ENCODE measurements around the gene EXOSC7.

EXOSC7 gene

GRCh38 chr3:44931791-44932190 lies 44.3 kb upstream of the EXOSC7 start:
- no peak for DNase-seq (ENCODE audit: extremely low read depth, insufficient read length)
- TF ChIP-seq, protein P1, sequence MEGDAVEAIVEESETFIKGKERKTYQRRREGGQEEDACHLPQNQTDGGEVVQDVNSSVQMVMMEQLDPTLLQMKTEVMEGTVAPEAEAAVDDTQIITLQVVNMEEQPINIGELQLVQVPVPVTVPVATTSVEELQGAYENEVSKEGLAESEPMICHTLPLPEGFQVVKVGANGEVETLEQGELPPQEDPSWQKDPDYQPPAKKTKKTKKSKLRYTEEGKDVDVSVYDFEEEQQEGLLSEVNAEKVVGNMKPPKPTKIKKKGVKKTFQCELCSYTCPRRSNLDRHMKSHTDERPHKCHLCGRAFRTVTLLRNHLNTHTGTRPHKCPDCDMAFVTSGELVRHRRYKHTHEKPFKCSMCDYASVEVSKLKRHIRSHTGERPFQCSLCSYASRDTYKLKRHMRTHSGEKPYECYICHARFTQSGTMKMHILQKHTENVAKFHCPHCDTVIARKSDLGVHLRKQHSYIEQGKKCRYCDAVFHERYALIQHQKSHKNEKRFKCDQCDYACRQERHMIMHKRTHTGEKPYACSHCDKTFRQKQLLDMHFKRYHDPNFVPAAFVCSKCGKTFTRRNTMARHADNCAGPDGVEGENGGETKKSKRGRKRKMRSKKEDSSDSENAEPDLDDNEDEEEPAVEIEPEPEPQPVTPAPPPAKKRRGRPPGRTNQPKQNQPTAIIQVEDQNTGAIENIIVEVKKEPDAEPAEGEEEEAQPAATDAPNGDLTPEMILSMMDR (IDR thresholded peaks at IDR 0.05; ENCODE audit: insufficient read depth, low read length, poor library complexity, severe bottlenecking): no peak
- peaks cover 21% of the 10 kb centered on the region for H3K36me3 ChIP-seq (ENCODE audit: control insufficient read depth, insufficient read depth, low read length)
- H3K4me3 ChIP-seq (replicated peaks; ENCODE audit: low read depth, low read length): no peak overlapping the region
- H3K27me3 ChIP-seq (replicated peaks; ENCODE audit: control insufficient read depth, insufficient read depth, low read length): no peaks in the 10 kb centered on the region

GRCh38 chr3:44932271-44932670 lies 43.8 kb upstream of the EXOSC7 start:
- Histone ChIP-seq H3K4me3 (replicated peaks; ENCODE audit: low read depth, low read length) (no peak overlapping the region), H3K27me3 (replicated peaks; ENCODE audit: control insufficient read depth, insufficient read depth, low read length) (no peaks in the 10 kb centered on the region), H3K36me3 (ENCODE audit: control insufficient read depth, insufficient read depth, low read length) (peaks cover 21% of the 10 kb centered on the region)
- DNase-seq (ENCODE audit: extremely low read depth, insufficient read length): no peak
- TF ChIP-seq, protein P1 (IDR thresholded peaks at IDR 0.05; ENCODE audit: insufficient read depth, low read length, poor library complexity, severe bottlenecking): no peak

DNA sequence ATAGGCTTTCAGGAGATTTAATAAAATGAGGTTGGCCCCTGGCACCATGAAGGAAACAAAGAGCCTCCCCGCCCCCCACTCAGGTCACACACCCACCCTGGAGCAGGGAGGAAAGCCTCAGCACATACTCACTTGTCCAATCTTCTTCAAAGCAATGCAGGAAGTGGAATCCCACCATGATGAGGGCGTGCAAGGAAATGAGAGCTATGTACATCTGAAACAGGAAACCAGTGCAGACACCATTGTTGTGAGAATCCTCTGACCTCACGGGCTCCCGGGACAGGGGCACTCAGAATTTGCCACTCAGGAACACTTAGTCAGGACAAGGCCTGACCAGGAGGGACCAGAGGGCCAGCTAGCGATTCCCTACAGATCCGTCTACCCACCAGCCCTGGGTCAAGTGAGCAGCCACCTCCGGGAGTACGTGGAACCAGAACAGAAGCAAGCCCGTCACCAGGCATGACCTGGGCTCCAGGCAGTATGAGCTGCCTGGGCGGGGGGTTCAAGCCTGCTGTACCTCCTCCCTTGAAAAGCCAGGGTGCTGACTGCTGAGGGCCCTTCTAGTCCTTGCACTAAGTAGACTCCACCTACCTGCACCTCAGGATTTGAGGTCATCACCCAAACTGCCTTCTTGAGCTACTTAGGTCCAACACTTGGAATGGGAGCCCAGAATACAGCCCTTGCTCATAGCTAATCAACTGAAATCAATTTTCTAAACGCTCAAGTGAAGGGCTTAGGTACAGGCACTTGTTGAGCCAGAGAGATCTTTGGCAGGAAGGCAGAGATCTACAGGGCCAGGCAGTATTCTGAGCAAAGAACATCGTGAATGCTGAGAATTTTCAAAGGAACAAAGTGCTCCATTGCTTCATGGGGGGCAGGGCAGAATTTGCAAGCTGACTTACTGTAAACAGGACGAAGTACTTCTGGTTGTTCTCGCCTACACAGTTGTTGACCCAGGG lies 42.8 kb upstream of the EXOSC7 start:
- Histone ChIP-seq H3K27me3 (replicated peaks; ENCODE audit: control insufficient read depth, insufficient read depth, low read length) (no peaks in the 10 kb centered on the region), H3K36me3 (ENCODE audit: control insufficient read depth, insufficient read depth, low read length) (peaks cover 19% of the 10 kb centered on the region), H3K4me3 (replicated peaks; ENCODE audit: low read depth, low read length) (no peak overlapping the region)
- TF ChIP-seq, protein P1 (IDR thresholded peaks at IDR 0.05; ENCODE audit: insufficient read depth, low read length, poor library complexity, severe bottlenecking): no peak
- no peak for DNase-seq (ENCODE audit: extremely low read depth, insufficient read length)

GRCh38 chr3:44939581-44940036 lies 36.4 kb upstream of the EXOSC7 start:
- Histone ChIP-seq H3K4me3 (replicated peaks; ENCODE audit: low read depth, low read length) (no peak overlapping the region), H3K36me3 (ENCODE audit: control insufficient read depth, insufficient read depth, low read length) (peaks cover 22% of the 10 kb centered on the region), H3K27me3 (replicated peaks; ENCODE audit: control insufficient read depth, insufficient read depth, low read length) (no peaks in the 10 kb centered on the region)
- DNase-seq (ENCODE audit: extremely low read depth, insufficient read length): no peak
- TF ChIP-seq, protein P1 (IDR thresholded peaks at IDR 0.05; ENCODE audit: insufficient read depth, low read length, poor library complexity, severe bottlenecking): no peak

- Histone ChIP-seq H3K27me3 (replicated peaks; ENCODE audit: control insufficient read depth, insufficient read depth, low read length) (no peaks in the 10 kb centered on the region), H3K36me3 (ENCODE audit: control insufficient read depth, insufficient read depth, low read length) (peaks cover 21% of the 10 kb centered on the region), H3K4me3 (replicated peaks; ENCODE audit: low read depth, low read length) (no peak overlapping the region)
- TF ChIP-seq, protein P1 (IDR thresholded peaks at IDR 0.05; ENCODE audit: insufficient read depth, low read length, poor library complexity, severe bottlenecking): no peak
- no peak for DNase-seq (ENCODE audit: extremely low read depth, insufficient read length)
These were observed 33.7 kb upstream of the EXOSC7 start for GRCh38 chr3:44942202-44942921.

Data from GM06990 (cell line).